Fibroblast of skin of scalp (primary cell): ENCODE results near the gene HLF.

Experiments used
- DNase-seq: peaks from one replicate; pipeline ENCODE4 v3.0.0-alpha.2; 2013

Gene HLF

GRCh38 chr17:55366020-55366481, 101.3 kb downstream of the HLF start:
- DNase-seq = no peak

- DNase-seq = no peak
Observed at GRCh38 chr17:55368706-55369105, 103.9 kb downstream of the HLF start.
